ENCODE results near the gene DNAJC3.
"Not testable (repeated sequence)": the region's sequence is repeated elsewhere in the genome, so short reads cannot be mapped to it uniquely, and the experiment has no call there.

Gene DNAJC3

DNA sequence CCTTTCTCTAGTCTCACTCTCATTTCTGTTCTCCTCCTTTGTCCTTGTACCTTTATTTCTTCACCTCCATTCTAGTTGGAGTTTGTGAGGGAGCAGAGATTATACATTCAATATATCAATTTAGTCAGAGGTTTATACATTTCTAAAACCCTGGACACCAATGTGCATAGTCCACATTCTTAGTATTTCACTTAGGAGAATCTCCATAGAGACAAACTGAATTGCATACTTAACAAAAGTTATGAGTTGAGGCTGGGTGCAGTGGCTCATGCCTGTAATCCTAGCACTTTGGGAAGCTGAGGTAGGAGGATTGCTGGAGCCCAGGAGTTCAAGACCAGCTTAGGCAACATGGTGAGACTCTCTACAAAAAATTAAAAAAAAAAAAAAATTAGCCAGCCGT, 45.3 kb downstream of the DNAJC3 start:
- no peak for DNase-seq

DNA sequence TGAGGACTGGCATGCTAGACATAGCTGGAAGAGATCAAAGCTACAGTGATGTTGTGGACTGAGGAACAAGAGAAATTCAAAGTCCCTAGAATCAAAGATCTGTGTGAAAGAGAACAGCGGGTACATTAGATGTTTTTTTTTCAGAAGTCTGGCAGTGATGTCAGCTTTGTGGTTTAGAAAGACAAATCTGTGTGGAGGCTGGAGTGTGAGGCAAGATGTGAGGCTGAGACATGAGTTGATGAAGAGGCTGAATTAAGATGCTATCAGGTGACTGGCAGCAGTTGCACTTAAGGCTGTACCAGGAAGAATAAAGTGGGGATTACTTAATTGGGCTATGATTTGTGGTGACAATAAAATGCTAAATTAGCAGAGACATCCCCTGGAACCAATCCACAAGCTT, 46.5 kb downstream of the DNAJC3 start:
- DNase-seq, result no peak

DNA sequence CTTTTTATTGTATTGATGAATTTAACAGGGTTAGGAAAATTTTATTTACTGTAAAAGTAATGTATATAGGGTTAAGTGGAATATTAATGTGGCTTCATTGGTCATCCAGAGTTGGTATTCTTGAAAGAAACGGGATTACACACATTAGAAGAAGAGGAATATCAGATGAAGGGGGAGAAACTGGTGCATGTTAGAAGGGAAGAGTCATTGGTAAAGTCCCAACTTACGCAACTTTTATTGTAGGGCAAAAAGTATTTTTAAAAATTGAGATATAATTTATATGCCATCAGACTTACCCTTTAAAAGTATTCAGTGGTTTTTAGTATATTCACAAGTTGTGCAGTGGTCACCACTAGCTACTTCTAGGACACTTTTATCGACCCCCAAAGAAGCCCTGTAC, 47.3 kb downstream of the DNAJC3 start:
- DNase-seq, result no peak

DNA sequence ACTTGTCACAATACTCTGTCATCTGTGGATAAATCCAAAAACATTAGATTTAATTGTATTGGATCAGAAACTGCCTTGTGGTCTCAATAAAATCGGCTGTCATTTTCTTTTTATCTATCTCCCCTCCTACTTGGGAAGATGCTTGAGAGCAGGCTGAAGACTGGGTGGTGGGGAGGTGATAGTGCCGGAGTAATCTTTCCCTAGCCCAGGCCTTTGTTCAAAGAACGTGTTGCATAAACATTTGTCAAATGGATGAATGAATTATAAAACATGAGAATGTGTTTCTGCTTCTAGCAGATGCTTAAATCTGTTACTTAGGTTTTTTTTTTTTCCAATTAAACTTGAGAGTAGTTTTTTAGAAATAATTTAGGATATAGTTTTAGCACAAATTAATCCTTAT, 49.9 kb downstream of the DNAJC3 start:
- DNase-seq, result no peak

DNA sequence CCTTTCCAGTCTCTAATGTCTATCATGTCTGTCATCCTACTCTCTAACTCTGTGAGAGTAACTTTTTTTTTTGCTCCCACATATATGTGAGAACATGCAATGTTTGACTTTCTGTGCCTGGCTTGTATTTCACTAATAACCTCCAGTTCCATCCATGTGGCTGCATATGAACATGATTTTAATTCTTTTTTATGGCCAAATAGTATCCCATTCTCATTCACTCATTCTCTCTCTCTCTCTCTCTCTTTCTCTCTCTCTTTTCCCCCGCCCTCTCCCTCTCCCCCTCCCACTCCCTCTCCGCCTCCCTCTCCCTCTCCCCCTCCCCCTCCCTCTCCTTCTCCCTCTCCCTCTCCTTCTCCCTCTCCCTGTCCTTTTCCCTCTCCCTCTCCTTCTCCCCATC, 52.0 kb downstream of the DNAJC3 start:
- DNase-seq, result no peak

DNA sequence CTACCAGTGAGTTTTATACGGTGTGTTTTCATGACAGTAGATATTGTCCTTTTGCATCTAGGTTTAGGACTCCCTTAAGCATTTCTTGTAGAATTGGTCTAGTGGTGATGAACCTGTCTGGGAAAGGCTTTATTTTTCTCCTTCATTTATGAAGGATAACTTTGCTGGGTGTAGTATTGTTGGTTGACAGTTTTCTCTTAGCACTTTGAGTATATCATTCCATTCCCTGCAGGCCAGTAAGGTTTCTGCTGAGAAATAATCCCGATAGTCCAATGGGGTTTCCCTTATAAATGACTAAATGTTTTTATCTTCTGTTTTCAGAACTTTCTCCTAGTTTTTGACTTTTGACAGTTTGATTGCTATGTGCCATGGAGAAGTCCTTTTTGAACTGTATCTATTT, 57.2 kb downstream of the DNAJC3 start:
- no peak for DNase-seq

DNA sequence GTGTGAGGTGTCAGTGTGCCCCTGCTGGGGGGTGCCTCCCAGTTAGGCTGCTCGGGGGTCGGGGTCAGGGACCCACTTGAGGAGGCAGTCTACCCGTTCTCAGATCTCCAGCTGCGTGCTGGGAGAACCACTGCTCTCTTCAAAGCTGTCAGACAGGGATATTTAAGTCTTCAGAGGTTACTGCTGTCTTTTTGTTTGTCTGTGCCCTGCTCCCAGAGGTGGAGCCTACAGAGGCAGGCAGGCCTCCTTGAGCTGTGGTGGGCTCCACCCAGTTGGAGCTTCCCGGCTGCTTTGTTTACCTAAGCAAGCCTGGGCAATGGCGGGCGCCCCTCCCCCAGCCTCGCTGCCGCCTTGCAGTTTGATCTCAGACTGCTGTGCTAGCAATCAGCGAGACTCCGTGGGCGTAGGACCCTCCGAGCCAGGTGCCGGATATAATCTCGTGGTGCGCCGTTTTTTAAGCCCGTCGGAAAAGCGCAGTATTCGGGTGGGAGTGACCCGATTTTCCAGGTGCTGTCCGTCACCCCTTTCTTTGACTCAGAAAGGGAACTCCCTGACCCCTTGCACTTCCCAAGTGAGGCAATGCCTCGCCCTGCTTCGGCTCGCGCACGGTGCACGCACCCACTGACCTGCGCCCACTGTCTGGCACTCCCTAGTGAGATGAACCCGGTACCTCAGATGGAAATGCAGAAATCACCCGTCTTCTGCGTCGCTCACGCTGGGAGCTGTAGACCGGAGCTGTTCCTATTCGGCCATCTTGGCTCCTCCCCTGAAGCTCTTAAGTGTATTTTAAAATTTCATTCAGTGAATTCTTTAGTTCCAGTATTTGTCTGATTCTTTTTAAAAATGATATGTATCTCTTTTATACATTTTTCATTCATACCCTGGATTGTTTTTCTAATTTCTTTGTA, 63.4 kb downstream of the DNAJC3 start:
- DNase-seq, result not testable (repeated sequence)

DNA sequence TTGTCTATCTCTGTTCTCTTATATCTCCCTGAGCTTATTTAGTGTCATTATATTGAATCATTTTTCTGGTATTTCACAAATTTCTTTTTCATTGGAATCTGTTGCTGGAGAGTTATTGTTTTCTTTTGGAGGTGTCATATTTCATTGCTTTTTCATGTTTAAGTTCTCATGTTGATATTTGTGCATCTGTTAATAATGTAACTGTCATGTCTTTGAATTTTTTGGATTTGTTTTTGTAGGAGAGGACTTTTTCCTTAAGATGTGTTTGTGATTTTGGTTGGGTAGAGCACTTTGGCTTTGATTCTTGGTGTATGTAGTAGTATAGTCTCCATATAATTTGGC, 64.0 kb downstream of the DNAJC3 start:
- DNase-seq, result no peak

DNA sequence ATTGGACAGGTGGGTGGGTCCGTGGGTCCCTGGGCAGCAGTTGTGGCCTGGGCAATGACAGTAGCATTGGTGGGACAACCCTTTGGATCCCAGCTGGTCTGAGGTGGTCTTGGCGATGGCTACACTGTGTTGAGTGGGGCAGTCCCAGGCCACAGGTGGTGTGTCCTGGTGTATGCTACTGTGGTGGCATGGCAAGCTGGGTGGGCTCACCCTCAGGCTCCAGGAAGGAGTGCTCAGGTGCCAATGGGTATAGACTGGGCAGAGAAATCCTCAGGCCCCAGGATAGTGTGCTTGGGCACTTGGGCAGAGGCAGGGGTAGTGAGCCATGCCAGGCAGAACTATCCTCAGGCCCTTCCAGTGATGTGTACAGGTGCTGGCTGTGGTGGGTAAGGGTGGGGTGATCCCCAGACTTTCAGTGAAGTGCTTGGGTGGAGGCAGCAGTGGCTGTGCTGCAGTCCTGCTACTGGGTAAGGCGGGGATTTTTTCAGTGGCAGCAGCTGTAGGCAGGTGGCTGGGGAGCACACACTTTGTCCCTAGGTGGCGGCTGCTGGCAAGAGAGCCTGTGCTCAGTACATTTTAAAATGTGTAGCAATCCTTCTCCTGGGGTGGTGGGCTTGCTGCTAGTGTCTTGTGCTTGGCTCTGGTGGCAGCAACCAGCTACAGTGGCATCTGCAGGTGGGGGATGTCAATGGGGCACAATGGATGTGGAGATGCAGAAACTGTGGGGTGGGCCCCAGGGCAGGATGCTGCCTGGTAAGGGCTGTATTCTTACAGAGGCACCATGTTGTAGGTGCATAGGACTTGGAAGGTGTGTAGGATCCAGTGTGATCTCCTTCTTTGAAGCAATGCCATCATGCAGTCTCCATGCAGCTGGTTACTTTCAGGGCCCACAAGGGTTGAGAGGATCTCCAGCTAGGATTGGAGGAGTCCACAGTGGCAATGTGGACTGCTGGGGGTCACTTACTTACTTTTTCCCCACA, 64.9 kb downstream of the DNAJC3 start:
- DNase-seq, result no peak

DNA sequence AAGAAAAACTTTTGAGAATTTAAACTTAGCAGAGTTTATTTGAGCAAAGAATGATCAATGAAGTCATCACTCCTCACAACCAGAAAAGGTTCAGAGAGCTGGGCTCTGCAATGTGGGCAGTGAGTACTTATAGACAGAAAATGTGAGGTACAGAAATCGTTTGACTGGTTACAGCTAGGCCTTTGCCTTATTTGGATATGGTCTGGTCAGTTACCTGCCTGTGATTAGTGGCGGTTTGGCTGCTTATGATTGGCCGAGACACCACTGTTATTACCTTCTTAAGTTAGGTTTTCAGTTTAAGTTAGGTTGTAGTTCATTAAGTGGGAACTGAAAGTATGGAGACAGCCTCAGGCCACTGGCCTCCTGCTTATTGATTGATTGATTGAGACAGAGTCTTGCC, 66.3 kb downstream of the DNAJC3 start:
- no peak for DNase-seq

DNA sequence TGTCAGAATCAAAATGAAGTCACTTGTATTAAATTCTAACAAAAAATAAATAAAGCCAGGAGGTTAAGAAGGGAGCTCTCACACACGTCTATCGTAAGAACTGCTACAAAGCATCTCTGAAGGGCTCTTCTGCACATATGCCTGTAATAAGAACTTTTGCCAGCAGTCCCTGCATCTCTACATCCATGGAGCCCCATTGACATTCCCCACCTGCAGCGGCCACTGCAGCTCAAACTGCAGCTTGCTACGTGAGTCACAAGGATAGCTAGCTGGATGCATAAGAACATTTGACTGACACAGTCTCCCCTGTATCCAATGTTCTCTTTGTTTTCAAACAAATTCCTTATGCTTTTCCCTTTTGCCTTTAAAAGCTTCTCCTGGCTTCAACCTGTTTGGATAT, 68.3 kb downstream of the DNAJC3 start:
- no peak for DNase-seq

DNA sequence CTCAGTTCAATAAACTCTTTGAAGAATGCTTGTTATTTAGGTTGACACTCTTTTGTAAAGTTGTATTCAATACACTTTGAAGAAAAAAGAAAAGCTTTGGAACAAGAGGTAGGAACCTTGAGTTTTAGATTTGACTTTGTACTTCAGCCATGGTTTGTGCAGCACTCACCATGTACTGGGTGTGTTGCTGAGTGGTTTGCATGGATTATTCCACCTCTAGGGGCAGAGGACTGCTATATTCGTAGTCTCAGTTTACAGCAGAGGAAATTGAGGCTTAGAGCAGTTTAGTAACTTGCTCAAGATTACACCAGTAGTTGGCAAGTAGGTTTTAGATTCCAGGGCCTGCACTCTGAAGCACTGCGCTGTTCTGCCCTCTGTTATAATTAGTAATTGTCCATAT, 68.8 kb downstream of the DNAJC3 start:
- DNase-seq, result no peak

DNA sequence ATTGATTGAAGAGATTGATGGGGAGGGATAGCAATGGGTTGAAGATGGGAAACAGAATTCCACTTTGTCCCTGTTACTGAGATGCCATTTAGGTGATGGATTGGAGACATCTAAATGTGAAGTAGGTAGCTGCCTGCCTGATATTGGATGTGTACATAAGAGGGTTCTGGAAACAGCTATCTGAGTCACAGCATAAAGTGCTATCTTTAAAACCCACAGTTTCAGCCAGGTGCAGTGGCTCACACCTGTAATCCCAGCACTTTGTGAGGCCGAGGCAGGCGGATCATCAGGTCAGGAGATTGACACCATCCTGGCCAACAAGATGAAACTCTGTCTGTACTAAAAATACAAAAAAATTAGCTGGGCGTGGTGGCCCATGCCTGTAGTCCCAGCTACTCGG, 72.6 kb downstream of the DNAJC3 start:
- no peak for DNase-seq

DNA sequence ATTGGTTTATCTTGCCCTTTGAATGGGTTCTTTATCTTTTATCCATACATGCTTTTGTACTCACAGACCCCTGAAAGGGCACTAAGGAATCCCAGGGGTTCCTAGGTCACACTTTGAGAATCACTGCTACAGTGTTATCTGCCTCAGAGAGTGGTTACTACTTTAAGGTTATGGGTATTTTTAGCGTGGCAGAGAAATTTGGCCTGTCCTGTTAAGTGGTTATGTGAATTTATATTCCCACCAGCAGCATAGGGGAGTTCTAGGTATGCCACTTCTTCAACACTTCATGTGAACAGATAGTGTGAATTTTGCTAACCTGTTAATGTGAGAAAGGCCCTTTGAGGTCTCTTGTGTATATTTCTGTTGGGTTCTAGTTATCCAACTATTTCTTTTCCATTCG, 75.7 kb downstream of the DNAJC3 start:
- DNase-seq, result no peak

DNA sequence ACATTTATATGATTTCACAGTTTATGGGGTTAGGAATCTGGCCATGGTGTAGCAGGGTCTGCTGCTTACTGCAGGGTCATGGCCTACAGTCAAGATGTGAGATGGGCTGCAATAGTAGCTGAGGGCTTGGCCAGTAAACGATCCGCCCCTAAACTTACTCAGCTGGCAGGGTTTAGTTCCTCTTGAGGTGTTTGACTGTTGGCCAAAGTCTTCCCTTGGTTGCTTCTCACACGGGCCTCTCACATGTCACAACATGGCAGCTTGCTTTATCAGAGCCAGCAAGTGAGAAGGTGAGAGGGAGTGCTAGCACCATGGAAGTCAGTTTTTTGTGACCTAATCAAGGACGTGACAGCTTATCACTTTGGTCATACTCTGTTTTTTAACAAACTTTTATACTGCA, 77.1 kb downstream of the DNAJC3 start:
- DNase-seq, result no peak

DNA sequence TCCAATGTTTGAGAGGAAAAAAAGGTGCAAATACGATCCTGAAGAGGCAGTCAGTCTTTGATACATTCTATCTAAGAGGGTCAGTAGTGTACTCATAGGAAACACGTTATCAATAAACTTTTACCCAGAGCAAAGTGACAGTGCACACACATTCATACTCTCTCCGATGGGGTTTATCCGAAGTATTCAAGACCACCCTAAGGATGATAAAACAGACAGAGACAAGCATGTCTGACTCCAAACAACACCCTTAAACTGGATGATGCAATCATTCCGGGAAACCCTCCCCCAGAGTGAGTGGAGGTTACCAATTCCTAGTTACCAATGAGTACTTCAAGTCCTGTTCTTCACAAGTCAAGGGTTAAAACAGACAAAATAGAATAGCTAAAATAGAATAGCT, 79.1 kb downstream of the DNAJC3 start:
- DNase-seq, result no peak

DNA sequence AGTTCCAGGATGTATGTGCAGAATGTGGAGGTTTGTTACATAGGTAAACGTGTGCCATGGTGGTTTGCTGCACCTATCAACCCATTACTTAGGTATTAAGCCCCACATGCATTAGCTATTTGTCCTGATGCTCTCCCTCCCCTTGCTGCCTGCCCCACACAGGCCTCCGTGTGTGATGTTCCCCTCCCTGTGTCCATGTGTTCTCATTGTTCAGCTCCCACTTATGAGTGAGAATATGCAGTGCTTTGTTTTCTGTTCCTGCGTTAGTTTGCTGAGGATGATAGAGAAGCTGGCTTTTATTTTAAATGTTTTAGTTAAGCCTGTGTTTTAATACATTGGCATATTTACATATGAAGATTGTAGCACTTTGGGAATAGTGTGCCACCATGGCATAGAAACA, 85.7 kb downstream of the DNAJC3 start:
- not testable (repeated sequence) for DNase-seq

DNA sequence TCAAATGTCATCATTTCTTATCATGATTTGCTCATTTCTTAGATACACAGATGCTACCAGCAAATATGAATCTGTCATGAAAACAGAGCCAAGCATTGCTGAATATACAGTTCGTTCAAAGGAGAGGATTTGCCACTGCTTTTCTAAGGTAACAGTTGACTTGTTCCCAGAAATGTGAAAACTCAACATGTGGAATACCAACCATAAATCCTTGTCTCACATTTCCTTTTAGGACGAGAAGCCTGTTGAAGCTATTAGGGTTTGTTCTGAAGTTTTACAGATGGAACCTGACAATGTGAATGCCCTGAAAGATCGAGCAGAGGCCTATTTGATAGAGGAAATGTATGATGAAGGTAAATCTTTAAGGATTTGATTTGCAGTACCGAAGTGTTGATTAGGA, 86.7 kb downstream of the DNAJC3 start:
- DNase-seq, result no peak

DNA sequence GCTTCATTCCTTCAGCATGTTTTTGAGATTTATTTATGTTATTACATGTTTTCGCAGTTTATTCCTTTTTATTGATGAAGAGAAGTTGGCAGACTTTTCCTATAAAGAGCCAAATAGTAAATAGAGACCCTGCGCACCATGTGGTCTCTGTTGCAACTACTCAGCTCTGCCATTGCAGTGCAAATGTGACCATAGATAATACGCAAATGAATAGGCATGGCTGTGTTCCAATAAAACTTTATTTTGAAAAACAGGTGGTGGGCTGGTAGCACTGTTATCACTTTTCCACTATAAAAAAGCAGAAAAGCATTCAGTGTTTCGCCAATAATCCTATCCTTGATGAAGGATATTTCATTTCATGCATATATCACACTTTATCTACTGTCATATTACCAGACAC, 95.0 kb downstream of the DNAJC3 start:
- DNase-seq, result no peak

DNA sequence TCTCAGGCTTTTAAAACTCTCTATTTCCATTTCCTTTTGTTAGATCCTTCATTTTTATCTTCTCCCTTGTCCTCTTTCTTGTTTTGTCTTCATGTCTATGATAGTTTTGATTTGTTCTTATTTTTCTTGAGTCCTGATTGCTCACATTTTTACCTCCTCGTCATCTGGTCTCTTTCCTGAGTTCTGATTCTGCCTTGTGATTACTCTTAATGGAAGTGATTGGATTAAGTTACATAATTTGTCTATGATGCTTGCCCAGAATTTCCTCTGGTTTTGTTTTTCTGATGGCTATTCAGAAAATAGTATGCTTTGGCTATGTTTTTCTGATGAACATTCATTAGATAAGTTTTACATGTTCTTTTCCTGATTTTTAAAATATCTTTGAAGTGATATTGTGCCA, 102.6 kb downstream of the DNAJC3 start:
- no peak for DNase-seq

DNA sequence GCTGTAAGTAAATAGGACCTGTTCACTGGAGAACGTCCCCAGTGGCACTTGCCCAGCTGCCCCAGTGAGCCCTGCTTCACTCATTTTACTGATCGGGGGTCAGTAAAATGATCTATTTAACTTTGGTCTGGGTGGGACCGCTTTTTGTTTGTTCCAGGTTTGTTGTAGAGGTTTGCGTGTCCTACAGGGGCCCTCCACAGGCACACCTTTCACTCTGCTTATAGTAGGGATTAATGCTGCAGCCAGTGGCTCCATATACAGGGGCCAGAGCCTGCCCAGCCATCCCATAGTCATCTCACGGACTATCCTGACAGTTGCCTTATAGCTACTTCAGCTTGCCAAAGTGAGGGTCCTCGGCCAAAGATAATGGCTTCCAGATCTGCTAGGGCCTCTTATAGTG, 104.1 kb downstream of the DNAJC3 start:
- DNase-seq, result no peak

DNA sequence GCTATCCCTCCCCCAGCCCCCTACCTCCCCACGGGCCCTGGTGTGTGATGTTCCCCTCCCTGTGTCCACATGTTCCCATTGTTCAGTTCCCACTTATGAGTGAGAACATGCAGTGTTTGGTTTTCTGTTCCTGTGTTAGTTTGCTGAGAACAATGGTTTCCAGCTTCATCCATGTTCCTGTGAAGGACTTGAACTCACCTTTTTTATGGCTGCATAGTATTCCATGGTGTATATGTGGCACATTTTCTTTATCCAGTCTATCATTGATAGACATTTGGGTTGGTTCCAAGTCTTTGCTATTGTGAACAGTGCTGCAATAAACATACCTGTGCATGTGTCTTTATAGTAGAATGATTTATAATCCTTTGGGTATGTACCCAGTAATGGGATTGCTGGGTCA, 105.0 kb downstream of the DNAJC3 start:
- not testable (repeated sequence) for DNase-seq

DNA sequence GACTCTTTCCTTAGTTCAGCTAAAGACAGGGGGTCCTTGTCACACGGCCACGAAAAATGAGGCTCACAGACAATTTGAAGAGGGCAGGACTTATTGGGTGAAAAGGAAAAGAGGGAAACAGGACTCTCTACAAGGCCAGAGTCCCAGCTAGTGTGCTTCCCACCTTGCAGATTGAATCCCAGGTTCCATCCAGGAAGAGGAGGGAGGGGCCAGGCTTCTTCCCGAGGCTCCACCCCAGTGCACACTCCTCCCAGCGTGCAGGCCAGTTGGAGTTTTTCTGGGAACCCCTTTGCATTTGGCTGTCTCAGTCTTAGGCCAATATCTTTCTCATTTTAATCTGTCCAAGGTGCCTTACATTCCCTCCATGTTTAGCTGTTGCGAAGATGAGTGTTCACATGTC, 106.8 kb downstream of the DNAJC3 start:
- no peak for DNase-seq
